ENCODE data around the gene EML6.

The EML6 gene

GRCh38 chr2:54741250-54741649 lies 17.8 kb downstream of the EML6 start:
- TF ChIP-seq CTCF (IDR thresholded peaks at IDR 0.05; ENCODE audit: low read depth, low read length): no peak
- no peak overlapping the region for H3K4me3 ChIP-seq (ENCODE audit: low read depth, low read length)

GRCh38 chr2:54750040-54750439 lies 26.6 kb downstream of the EML6 start:
- no peak overlapping the region for H3K4me3 ChIP-seq (ENCODE audit: low read depth, low read length)
- no peak for TF ChIP-seq CTCF (IDR thresholded peaks at IDR 0.05; ENCODE audit: low read depth, low read length)

- H3K4me3 ChIP-seq (ENCODE audit: low read depth, low read length): no peak overlapping the region
- TF ChIP-seq CTCF (IDR thresholded peaks at IDR 0.05; ENCODE audit: low read depth, low read length): no peak
These were observed 29.0 kb downstream of the EML6 start for GRCh38 chr2:54752439-54752838.

GRCh38 chr2:54755641-54756326 lies 32.3 kb downstream of the EML6 start:
- TF ChIP-seq CTCF (IDR thresholded peaks at IDR 0.05; ENCODE audit: low read depth, low read length): no peak
- no peak overlapping the region for H3K4me3 ChIP-seq (ENCODE audit: low read depth, low read length)

GRCh38 chr2:54757500-54757899 lies 34.0 kb downstream of the EML6 start:
- no peak for TF ChIP-seq CTCF (IDR thresholded peaks at IDR 0.05; ENCODE audit: low read depth, low read length)

GRCh38 chr2:54758951-54759350 lies 35.5 kb downstream of the EML6 start:
- H3K4me3 ChIP-seq (ENCODE audit: low read depth, low read length): no peak overlapping the region

More at GRCh38 chr2:54757500-54757899, 34.0 kb downstream of the EML6 start:
- no peak overlapping the region for H3K4me3 ChIP-seq (ENCODE audit: low read depth, low read length)

More at GRCh38 chr2:54758951-54759350, 35.5 kb downstream of the EML6 start:
- TF ChIP-seq CTCF (IDR thresholded peaks at IDR 0.05; ENCODE audit: low read depth, low read length): no peak
